Adrenal gland (tissue), 5 donors: ENCODE data around the gene OR2T4.

Source experiments
- POLR2A ChIP-seq, 2 donors: fragments of 450-650 bp; IDR thresholded peaks; one replicate each; pipeline ENCODE4 v1.6.1; 2017; ENCODE audit warnings: antibody characterized with exemption in 2 of 2, mild to moderate bottlenecking in 2 of 2, moderate library complexity in 1 of 2
- TF ChIP-seq, protein P1 (sequence below), 6 experiments: fragments of 450-650 bp in 4 of 6; fragments of 200-600 bp in 2 of 6; sonication (generic) in 1 of 6; IDR thresholded peaks; 1 replicate in 5 of 6; 2 replicates in 1 of 6; pipeline versions ENCODE4 v1.5.1 to v1.8.0; 2016 to 2021; ENCODE audit warnings: antibody characterized with exemption in 6 of 6, mild to moderate bottlenecking in 2 of 6, moderate library complexity in 1 of 6
- donor health status: DM: no; HTN: no; CAD: no.

DNA sequence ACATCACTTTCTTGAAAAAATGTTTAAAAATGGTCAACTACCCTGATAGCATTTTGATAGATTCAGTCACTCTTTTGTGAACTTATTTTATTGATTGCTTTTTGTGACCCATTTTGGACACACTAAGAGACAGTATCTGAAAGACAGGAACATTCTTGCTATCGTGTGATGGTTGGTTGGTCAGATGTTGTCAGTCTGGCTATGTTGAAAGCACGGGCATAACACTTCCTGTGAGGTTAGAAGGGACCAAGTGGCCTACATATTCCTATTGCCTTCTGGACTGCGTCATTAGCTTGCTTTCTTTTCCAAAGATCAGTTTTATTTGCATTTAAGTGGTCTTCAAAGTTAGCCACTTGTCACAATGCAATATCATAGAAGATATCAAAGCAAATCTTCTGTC lies 15.5 kb downstream of the OR2T4 start:
- TF ChIP-seq, protein P1, sequence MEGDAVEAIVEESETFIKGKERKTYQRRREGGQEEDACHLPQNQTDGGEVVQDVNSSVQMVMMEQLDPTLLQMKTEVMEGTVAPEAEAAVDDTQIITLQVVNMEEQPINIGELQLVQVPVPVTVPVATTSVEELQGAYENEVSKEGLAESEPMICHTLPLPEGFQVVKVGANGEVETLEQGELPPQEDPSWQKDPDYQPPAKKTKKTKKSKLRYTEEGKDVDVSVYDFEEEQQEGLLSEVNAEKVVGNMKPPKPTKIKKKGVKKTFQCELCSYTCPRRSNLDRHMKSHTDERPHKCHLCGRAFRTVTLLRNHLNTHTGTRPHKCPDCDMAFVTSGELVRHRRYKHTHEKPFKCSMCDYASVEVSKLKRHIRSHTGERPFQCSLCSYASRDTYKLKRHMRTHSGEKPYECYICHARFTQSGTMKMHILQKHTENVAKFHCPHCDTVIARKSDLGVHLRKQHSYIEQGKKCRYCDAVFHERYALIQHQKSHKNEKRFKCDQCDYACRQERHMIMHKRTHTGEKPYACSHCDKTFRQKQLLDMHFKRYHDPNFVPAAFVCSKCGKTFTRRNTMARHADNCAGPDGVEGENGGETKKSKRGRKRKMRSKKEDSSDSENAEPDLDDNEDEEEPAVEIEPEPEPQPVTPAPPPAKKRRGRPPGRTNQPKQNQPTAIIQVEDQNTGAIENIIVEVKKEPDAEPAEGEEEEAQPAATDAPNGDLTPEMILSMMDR (IDR thresholded peaks at IDR 0.05): no peak
- no peak for TF ChIP-seq POLR2A (IDR thresholded peaks at IDR 0.05)
